ENCODE measurements around the gene IL18RAP. TPM values are rescaled to one million over a fixed set of nuclear protein-coding genes. Genes with fewer than 3 reads are reported as not detected.

The IL18RAP gene, protein sequence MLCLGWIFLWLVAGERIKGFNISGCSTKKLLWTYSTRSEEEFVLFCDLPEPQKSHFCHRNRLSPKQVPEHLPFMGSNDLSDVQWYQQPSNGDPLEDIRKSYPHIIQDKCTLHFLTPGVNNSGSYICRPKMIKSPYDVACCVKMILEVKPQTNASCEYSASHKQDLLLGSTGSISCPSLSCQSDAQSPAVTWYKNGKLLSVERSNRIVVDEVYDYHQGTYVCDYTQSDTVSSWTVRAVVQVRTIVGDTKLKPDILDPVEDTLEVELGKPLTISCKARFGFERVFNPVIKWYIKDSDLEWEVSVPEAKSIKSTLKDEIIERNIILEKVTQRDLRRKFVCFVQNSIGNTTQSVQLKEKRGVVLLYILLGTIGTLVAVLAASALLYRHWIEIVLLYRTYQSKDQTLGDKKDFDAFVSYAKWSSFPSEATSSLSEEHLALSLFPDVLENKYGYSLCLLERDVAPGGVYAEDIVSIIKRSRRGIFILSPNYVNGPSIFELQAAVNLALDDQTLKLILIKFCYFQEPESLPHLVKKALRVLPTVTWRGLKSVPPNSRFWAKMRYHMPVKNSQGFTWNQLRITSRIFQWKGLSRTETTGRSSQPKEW
- not detected in 2 replicates for total RNA-seq (2021)
- long read RNA-seq = 0 reads

DNA sequence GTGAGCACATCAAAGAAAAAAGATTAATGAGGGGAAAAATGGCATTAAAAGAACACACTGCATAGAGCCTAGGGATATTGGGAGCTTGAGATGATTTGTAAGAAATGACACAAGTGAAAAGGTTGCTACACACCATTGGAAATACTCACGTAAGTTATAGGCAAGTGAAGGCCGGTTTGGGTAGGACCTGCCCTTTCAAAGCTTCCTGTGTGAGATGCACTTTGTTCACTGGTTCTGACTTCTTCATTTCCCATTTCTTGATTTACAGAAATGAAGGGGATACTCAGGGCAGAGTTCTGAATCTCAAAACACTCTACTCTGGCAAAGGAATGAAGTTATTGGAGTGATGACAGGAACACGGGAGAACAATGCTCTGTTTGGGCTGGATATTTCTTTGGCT is at the start of gene IL18RAP:
Gene IL18RAP, plus strand, starts transcription at position 251 of the 400 bp plus-strand sequence. Its CDS starts 118 bp downstream, at position 369.
- no peak within 1 kb of the TSS for H3K56ac ChIP-seq (ENCODE audit: insufficient read length, low read depth, low read length)
- WGBS (ENCODE audit: extremely low coverage, insufficient read length, low lambda C conversion rate) = no CpG with 5 or more reads among the region's 3 CpGs

More for the DNA sequence above, at the start of gene IL18RAP:
- no peak within 1 kb of the TSS for H2BK5ac ChIP-seq (ENCODE audit: insufficient read length, low read length)
- no peaks in the 10 kb centered on the region for H3K27me3 ChIP-seq (ENCODE audit: insufficient read depth, low read length)
- no peak within 1 kb of the TSS for H3K9ac ChIP-seq (ENCODE audit: extremely low read depth, insufficient read length, low read length)
- no peak for DNase-seq
- no peak within 1 kb of the TSS for H2BK15ac ChIP-seq (ENCODE audit: low read depth, low read length)
- TF ChIP-seq, protein P1, sequence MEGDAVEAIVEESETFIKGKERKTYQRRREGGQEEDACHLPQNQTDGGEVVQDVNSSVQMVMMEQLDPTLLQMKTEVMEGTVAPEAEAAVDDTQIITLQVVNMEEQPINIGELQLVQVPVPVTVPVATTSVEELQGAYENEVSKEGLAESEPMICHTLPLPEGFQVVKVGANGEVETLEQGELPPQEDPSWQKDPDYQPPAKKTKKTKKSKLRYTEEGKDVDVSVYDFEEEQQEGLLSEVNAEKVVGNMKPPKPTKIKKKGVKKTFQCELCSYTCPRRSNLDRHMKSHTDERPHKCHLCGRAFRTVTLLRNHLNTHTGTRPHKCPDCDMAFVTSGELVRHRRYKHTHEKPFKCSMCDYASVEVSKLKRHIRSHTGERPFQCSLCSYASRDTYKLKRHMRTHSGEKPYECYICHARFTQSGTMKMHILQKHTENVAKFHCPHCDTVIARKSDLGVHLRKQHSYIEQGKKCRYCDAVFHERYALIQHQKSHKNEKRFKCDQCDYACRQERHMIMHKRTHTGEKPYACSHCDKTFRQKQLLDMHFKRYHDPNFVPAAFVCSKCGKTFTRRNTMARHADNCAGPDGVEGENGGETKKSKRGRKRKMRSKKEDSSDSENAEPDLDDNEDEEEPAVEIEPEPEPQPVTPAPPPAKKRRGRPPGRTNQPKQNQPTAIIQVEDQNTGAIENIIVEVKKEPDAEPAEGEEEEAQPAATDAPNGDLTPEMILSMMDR (conservative IDR thresholded peaks at IDR 0.05) = no peak
- no peak within 1 kb of the TSS for H2AFZ ChIP-seq (ENCODE audit: low read length)
- H3K4me3 Mint-ChIP-seq = no peak within 1 kb of the TSS
- no peaks in the 10 kb centered on the region for H3K23me2 ChIP-seq (ENCODE audit: insufficient read length, low read depth, low read length, poor library complexity, severe bottlenecking)
- no peak within 1 kb of the TSS for H3K4ac ChIP-seq (ENCODE audit: low read depth, low read length)
- H3K4me1 ChIP-seq (ENCODE audit: insufficient read depth, low read length) = no peaks in the 10 kb centered on the region
- no peaks in the 10 kb centered on the region for H3K4me1 Mint-ChIP-seq
- H3K23ac ChIP-seq (ENCODE audit: insufficient read length, low read depth, low read length) = no peak within 1 kb of the TSS
- no peaks in the 10 kb centered on the region for H3K79me1 ChIP-seq (ENCODE audit: insufficient read depth, low read depth, low read length, poor library complexity, severe bottlenecking)
- H2BK12ac ChIP-seq (ENCODE audit: insufficient read length, low read depth, low read length) = no peak within 1 kb of the TSS
- H4K91ac ChIP-seq (ENCODE audit: insufficient read length, low read depth, low read length) = no peak within 1 kb of the TSS
- peaks cover 20% of the 10 kb centered on the region for H3K27me3 Mint-ChIP-seq (ENCODE audit: low read depth)
- no peaks in the 10 kb centered on the region for H3K36me3 Mint-ChIP-seq (ENCODE audit: insufficient read depth in 1 of 3, low read depth in 3 of 3)
- H3K18ac ChIP-seq (ENCODE audit: insufficient read length, low read depth, low read length) = no peak within 1 kb of the TSS
- no peak within 1 kb of the TSS for H4K5ac ChIP-seq (ENCODE audit: insufficient read length, low read depth, low read length)
- H3T11ph ChIP-seq (ENCODE audit: low read length) = no peak within 1 kb of the TSS
- H3K9me3 ChIP-seq (ENCODE audit: control insufficient read depth, low read depth, low read length) = no peaks in the 10 kb centered on the region
- no peak within 1 kb of the TSS for H2BK120ac ChIP-seq (ENCODE audit: low read depth, low read length, poor library complexity, severe bottlenecking)
- no peak within 1 kb of the TSS for H3K27ac ChIP-seq (ENCODE audit: insufficient read length, low read depth, low read length)
- H2BK20ac ChIP-seq (ENCODE audit: low read depth, low read length, poor library complexity, severe bottlenecking) = no peak within 1 kb of the TSS
- no peaks in the 10 kb centered on the region for H4K20me1 ChIP-seq (ENCODE audit: control insufficient read depth, insufficient read depth, insufficient read length)
- no peaks in the 10 kb centered on the region; a peak in 2 of 5 replicates for H3K9me3 Mint-ChIP-seq
- H3K14ac ChIP-seq (ENCODE audit: insufficient read depth, low read length) = no peak within 1 kb of the TSS
- H3K79me2 ChIP-seq (ENCODE audit: insufficient read depth, low read length) = no peaks in the 10 kb centered on the region
- no peak within 1 kb of the TSS for H2AK5ac ChIP-seq (ENCODE audit: insufficient read length, low read length)
- no peak within 1 kb of the TSS for H4K8ac ChIP-seq (replicated peaks; ENCODE audit: insufficient read length, low read depth, low read length)
- no peak within 1 kb of the TSS for H3K4me2 ChIP-seq (ENCODE audit: insufficient read depth, insufficient read length, low read length)
- H3K27ac Mint-ChIP-seq = no peak within 1 kb of the TSS
